Pancreas (tissue), 10 donors: ENCODE measurements around the gene GRIN2C. TPM values are rescaled to one million over a fixed set of nuclear protein-coding genes. Genes with fewer than 3 reads are reported as not detected.

ENCODE experiments used
- ATAC-seq, 4 donors: fragments of 200-7000 bp; cut with Tn5 transposase; one replicate each; pipeline versions ENCODE4 v1.8.0 to v1.9.1; 2020; ENCODE audit warnings: mild to moderate bottlenecking in 4 of 4, moderate library complexity in 4 of 4
- DNase-seq, 6 donors: peaks; one replicate each; pipeline ENCODE4 v3.0.0-alpha.2; 2020
- FAIRE-seq: peaks from 2 replicates; lab custom pipeline; 2012; peaks lifted over from hg19 to GRCh38; lab: Jason Lieb, UNC
- H3K27ac ChIP-seq, 4 donors: fragments of 200-600 bp; sonication (generic); 1 replicate in 3 of 4; 2 replicates in 1 of 4; pipeline versions ENCODE4 v1.5.0 to v1.8.0; 2020
- H3K27me3 ChIP-seq, 4 donors: fragments of 200-600 bp; one replicate each; pipeline ENCODE4 v1.8.0; 2021
- H3K36me3 ChIP-seq, 3 donors: fragments of 200-600 bp; sonication (generic) in 1 of 3; one replicate each; pipeline versions ENCODE4 v1.5.0 to v1.8.0; 2020 to 2021
- H3K4me1 ChIP-seq, 3 donors: fragments of 200-600 bp; one replicate each; pipeline ENCODE4 v1.8.0; 2021
- H3K4me3 ChIP-seq, 4 donors: fragments of 200-600 bp; sonication (generic) in 2 of 4; one replicate each; pipeline versions ENCODE4 v1.5.0 to v1.8.0; 2020 to 2021
- H3K9me3 ChIP-seq, 4 donors: fragments of 200-600 bp; one replicate each; pipeline ENCODE4 v1.8.0; 2021
- WGBS, 2 donors: extraction: QIAGEN DNeasy Blood & Tissue Kit; methylation state at CpG; one replicate each; pipeline ENCODE4 v1.1.7; 2013; 5-methylcytosine and 5-hydroxymethylcytosine counted together
- intact Hi-C, 3 donors: fragments of 100-400 bp; cut with DNase I; formaldehyde crosslinking; loops; one replicate each; pipeline versions ENCODE4 v1.11.1 to v1.14.2; 2022
- polyA plus RNA-seq, 2 donors: library from polyadenylated mRNA; stranded (reverse); fragments of 200-250 nt; gene quantifications; one replicate each; pipeline ENCODE4 v1.2.3, GENCODE V29; 2013
- total RNA-seq, 6 donors: library from RNA; stranded (reverse); fragmentation: NEBNext Ultra II Directional in 4 of 6; extraction: Animal tissue kit (Norgen Biotek cat#: 25700) in 4 of 6; gene quantifications; one replicate each; pipeline versions ENCODE4 v1.2.1 to v1.2.4, GENCODE V29; 2021 to 2023
- TF ChIP-seq, protein P1 (sequence below), 4 donors: fragments of 200-600 bp; sonication (generic) in 3 of 4; IDR thresholded peaks; one replicate each; pipeline versions ENCODE4 v1.5.0 to v1.8.0; 2021; ENCODE audit warnings: antibody characterized with exemption in 4 of 4
- donor health status: healthy with polysubstance abuse.
- donor health status: DM: no; HTN: no; CAD: no; lungs with moderate emphysema.
- donor health status: DM: no; HTN: no; CAD: no.
- donor health status: control.
- donor health status: control.
- donor health status: Bipolar disorder and iron deficiency.
- donor health status: DM: yes; HTN: yes; CAD: no.
- donor health status: DM: no; HTN: no; CAD: no.
- donor health status: DM: no; HTN: no; CAD: no.
- donor health status: DM: yes; HTN: yes; CAD: no.

GRIN2C gene
- total and polyA plus RNA-seq, 8 donors: 0.03 to 0.15 (median 0.09) TPM; not detected in 3

DNA sequence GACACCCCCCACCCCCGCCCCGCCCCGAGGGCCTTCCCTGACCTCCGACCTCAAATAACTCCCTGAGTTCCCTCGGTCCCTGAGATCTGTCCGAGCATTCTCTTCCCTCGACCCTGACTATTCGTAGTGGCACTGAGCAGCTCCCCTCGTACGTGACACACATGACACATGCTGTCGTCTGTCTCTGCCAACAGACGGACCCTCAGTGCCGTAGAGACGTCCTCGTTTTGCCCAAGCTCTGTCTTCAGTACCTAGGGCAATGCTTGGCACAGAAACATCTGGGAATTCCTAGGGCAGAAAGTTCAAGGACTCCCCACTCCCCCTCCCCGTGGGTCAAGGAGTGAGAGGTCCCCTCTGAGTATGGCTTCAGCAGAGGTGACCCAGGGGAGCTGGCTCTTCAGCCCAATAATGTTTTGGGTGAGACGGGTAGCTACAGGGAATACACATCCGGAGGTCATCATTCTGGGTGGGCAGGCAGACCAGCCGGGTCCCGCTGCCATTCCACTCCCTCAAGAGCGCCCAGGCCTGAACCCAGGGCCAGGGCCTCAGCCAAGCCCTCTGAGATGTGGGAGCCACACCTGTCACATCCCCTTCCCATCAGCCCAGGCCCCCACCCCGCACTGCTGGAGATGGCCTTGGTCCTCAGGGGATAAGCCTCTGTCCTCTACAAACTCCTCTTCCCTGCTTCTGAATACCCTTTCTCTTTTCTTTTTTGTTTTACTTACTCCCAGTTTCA lies 34.4 kb upstream of the GRIN2C start:
- no peak for FAIRE-seq

DNA sequence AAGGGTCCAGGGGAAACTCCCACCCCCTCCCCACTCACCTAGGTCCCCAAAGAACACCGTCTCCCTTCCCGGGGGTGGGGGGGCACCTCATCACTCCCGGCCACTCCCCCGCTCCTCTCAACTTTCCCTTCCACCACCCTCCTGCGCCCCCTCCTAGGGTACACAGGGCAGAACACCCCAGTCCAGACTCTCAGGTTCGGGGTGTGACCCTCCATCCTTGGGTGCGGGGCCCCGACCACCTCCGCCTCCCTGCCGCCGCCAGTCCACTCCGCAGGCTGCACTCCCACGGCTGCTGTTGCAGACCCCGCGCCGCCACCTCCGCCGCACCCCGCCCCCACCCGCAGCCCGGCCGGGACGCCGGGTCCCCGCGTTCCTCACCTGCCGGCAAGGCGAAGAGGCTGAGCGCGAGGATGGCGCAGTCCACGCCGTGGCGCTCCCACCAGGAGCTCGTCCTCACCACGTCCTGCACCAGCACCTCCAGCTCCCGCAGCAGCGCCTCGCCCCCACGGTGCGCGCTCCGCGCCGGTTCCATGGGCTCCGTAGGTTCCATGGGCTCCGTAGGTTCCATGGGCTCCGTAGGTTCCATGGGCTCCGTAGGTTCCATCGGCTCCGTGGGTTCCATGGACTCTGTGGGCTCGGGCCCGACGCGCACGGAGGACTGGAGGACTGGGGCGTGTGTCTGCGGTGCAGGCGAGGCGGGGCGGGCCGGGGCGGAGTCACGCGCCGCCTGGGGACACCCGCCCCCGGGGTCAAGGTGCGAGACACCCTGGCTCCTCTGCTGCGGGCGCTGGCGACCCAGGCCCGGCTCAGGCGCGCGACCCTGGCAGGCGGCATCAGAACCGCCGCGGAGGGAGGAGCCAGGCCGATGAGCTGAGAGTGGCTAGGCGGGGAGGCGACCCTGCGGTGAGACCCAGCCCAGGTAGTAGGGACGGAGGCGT lies 33.6 kb upstream of the GRIN2C start, which contains the start of gene FADS6:
Gene FADS6, minus strand, starts transcription at position 660 of the 938 bp plus-strand sequence. Its CDS starts 38 bp downstream, at position 622.
- TF ChIP-seq, protein P1, sequence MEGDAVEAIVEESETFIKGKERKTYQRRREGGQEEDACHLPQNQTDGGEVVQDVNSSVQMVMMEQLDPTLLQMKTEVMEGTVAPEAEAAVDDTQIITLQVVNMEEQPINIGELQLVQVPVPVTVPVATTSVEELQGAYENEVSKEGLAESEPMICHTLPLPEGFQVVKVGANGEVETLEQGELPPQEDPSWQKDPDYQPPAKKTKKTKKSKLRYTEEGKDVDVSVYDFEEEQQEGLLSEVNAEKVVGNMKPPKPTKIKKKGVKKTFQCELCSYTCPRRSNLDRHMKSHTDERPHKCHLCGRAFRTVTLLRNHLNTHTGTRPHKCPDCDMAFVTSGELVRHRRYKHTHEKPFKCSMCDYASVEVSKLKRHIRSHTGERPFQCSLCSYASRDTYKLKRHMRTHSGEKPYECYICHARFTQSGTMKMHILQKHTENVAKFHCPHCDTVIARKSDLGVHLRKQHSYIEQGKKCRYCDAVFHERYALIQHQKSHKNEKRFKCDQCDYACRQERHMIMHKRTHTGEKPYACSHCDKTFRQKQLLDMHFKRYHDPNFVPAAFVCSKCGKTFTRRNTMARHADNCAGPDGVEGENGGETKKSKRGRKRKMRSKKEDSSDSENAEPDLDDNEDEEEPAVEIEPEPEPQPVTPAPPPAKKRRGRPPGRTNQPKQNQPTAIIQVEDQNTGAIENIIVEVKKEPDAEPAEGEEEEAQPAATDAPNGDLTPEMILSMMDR (IDR thresholded peaks at IDR 0.05): no peak
- H3K27me3 ChIP-seq: no peaks in the 10 kb centered on the region
- peaks cover 0 to 8% (median 6%) of the 10 kb centered on the region in 3 donors for H3K4me1 ChIP-seq
- intact Hi-C loops: no loop called here
- 2 to 4% methylated on average over 71 to 86 of the region's 86 CpGs for WGBS, 2 donors
- no peaks in the 10 kb centered on the region for H3K9me3 ChIP-seq
- DNase-seq (no peak), ATAC-seq (peak; percentile 49 to 70 (median 56)), FAIRE-seq (no peak)
- H3K27ac ChIP-seq: no peak within 1 kb of the TSS
- H3K4me3 ChIP-seq: peak within 1 kb of the TSS in 2 of 4 donors; percentile 20 to 30
- H3K36me3 ChIP-seq: no peaks in the 10 kb centered on the region

More for the DNA sequence above, 34.4 kb upstream of the GRIN2C start:
- Histone ChIP-seq H3K4me3 (peak overlapping the region in 1 of 4 donors; percentile 30), H3K4me1 (peaks cover 0 to 8% (median 6%) of the 10 kb centered on the region in 3 donors), H3K27ac (no peak overlapping the region), H3K9me3 (no peaks in the 10 kb centered on the region), H3K36me3 (no peaks in the 10 kb centered on the region), H3K27me3 (no peaks in the 10 kb centered on the region)
- WGBS, 2 donors: 33 to 36% methylated on average over 22 of the region's 22 CpGs
- no peak for ATAC-seq
- no peak for DNase-seq
- TF ChIP-seq, protein P1 (IDR thresholded peaks at IDR 0.05): no peak
- intact Hi-C loops: no loop called here

DNA sequence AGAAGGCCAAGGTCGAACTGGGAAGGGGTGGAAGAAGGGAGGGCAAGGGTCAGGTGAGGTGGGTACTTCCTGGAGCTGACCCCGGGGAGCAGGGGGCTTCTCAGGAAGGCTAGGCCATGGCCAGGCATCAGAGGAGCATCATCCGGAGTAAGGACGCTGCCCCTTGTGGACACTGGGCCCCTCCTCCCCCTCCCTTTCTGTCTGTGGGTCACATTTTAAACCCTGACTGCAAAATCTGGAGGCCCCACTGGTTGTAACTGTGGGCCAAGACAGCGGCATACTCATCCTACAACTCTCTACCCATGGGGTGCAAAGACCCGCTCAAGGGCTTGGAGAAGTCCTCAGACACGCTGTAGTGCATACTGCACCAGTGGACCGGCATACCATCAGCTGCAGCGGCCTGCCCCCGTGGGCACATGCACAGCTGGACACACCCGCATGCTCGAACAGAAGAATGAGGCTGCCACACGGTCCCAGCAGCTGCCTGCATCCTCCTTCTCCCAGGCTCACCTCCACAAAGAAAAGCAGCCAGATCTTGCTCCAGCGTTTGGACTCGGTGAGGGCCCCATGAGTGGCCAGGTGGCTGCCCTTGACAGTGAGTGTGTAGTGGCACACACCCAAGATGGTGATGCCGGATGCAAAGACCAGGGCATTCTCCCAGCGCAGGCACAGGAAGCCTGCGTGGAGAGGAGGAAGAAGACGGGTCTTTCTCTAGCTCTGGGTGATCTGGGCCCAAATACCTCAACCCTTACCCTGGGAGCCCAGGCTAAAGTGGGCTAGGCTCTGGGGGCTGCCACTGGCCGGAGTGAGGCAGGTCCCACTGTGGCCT lies 32.5 kb upstream of the GRIN2C start:
- DNase-seq (peak in 3 of 6 donors; percentile 52 to 68 (median 68)), FAIRE-seq (no peak), ATAC-seq (peak; percentile 64 to 86 (median 82))
- Histone ChIP-seq H3K4me3 (no peak overlapping the region), H3K4me1 (peaks cover 0 to 8% (median 6%) of the 10 kb centered on the region in 3 donors), H3K36me3 (no peaks in the 10 kb centered on the region), H3K27ac (no peak overlapping the region), H3K9me3 (no peaks in the 10 kb centered on the region), H3K27me3 (no peaks in the 10 kb centered on the region)
- intact Hi-C loops: no loop called here
- WGBS, 2 donors: 46 to 56% methylated on average over 20 of the region's 20 CpGs
- TF ChIP-seq, protein P1 (IDR thresholded peaks at IDR 0.05): no peak

DNA sequence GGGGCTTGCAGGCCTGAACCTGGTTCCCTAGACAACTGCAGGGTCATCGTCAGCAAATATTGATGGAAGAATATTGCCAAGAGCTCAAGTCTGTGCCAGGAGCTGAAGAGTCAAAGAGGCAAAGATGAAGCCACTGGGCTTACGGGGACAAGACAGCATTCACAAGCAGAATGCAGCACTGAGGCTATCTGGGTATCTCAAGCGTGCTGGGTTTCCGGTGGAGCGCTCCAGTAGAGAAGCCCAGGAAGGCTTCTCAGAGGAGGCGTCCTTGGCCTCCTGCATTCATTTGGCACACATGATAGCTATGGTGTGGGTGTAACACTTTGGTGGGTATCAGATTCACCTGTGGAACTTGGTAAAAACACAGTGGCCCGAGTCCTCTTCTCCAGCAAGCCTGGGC lies 30.9 kb upstream of the GRIN2C start:
- TF ChIP-seq, protein P1 (IDR thresholded peaks at IDR 0.05): no peak
- H3K27ac ChIP-seq: no peak overlapping the region
- H3K4me1 ChIP-seq: peaks cover 0 to 8% (median 6%) of the 10 kb centered on the region in 3 donors
- intact Hi-C loops: no loop called here
- DNase-seq (no peak), FAIRE-seq (no peak), ATAC-seq (no peak)
- no peak overlapping the region for H3K4me3 ChIP-seq
- H3K36me3 ChIP-seq: no peaks in the 10 kb centered on the region
- 88 to 90% methylated on average over 7 of the region's 7 CpGs for WGBS, 2 donors
- H3K9me3 ChIP-seq: no peaks in the 10 kb centered on the region
- H3K27me3 ChIP-seq: no peaks in the 10 kb centered on the region
